ENCODE results near the gene DRD4. TPM values are rescaled to one million over a fixed set of nuclear protein-coding genes. Genes with fewer than 3 reads are reported as not detected.

The DRD4 gene
- total RNA-seq, 1 donor from 2014 or later: 0.63 TPM

- no peak overlapping the region for H3K27ac Mint-ChIP-seq (ENCODE audit: unreplicated experiment)
- peaks cover 16% of the 10 kb centered on the region for H3K4me1 Mint-ChIP-seq
- TF ChIP-seq, protein P1, sequence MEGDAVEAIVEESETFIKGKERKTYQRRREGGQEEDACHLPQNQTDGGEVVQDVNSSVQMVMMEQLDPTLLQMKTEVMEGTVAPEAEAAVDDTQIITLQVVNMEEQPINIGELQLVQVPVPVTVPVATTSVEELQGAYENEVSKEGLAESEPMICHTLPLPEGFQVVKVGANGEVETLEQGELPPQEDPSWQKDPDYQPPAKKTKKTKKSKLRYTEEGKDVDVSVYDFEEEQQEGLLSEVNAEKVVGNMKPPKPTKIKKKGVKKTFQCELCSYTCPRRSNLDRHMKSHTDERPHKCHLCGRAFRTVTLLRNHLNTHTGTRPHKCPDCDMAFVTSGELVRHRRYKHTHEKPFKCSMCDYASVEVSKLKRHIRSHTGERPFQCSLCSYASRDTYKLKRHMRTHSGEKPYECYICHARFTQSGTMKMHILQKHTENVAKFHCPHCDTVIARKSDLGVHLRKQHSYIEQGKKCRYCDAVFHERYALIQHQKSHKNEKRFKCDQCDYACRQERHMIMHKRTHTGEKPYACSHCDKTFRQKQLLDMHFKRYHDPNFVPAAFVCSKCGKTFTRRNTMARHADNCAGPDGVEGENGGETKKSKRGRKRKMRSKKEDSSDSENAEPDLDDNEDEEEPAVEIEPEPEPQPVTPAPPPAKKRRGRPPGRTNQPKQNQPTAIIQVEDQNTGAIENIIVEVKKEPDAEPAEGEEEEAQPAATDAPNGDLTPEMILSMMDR (conservative IDR thresholded peaks at IDR 0.05): no peak
- peaks cover 62% of the 10 kb centered on the region for H3K27me3 Mint-ChIP-seq (ENCODE audit: low read depth)
- H3K9me3 Mint-ChIP-seq: no peaks in the 10 kb centered on the region
- no peak overlapping the region for H3K4me3 Mint-ChIP-seq
- no peak for DNase-seq (ENCODE audit: low read depth, low spot score)
- no peaks in the 10 kb centered on the region for H3K36me3 Mint-ChIP-seq (ENCODE audit: low read depth)
Measured at GRCh38 chr11:639332-639955, 2.4 kb downstream of the DRD4 start.

- Mint-ChIP-seq H3K27ac (ENCODE audit: unreplicated experiment) (no peak overlapping the region), H3K4me3 (no peak overlapping the region), H3K9me3 (no peaks in the 10 kb centered on the region), H3K27me3 (ENCODE audit: low read depth) (peaks cover 55% of the 10 kb centered on the region), H3K36me3 (ENCODE audit: low read depth) (no peaks in the 10 kb centered on the region), H3K4me1 (peaks cover 16% of the 10 kb centered on the region)
- no peak for DNase-seq (ENCODE audit: low read depth, low spot score)
- TF ChIP-seq, protein P1 (conservative IDR thresholded peaks at IDR 0.05): no peak
Measured at GRCh38 chr11:640021-640706, 3.1 kb downstream of the DRD4 start.

DNA sequence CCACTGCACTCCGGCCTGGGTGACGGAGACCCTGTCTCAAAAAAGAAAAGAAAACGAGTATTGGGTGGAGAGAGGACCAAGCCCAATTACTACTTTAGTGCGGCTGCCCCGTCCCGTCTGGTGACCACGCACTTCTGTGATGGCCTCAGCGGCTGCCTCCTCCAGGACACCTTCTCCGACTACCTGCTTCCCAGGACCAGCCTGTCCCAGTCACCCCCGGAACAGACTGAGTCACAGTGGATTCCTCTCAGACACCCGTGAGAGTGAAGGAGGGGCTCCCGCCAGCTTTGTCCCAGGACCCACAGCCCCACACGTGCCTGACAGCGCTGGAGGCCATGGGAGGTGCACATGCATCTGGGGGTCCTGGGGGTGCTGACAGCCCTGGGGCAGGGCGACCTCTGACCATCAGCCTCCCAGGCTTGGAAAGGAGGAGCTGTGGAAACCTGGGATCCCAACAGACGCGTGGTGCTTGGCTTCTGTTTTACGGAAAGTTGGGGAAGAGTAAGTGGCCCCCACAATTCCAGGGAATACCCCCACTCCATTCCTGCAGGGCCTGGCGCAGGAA lies 4.8 kb downstream of the DRD4 start:
- peaks cover 38% of the 10 kb centered on the region for H3K27me3 Mint-ChIP-seq (ENCODE audit: low read depth)
- H3K4me3 Mint-ChIP-seq: peak overlapping the region; percentile 31
- no peak overlapping the region for H3K27ac Mint-ChIP-seq (ENCODE audit: unreplicated experiment)
- TF ChIP-seq, protein P1 (conservative IDR thresholded peaks at IDR 0.05): no peak
- no peak for DNase-seq (ENCODE audit: low read depth, low spot score)
- no peaks in the 10 kb centered on the region for H3K9me3 Mint-ChIP-seq
- peaks cover 12% of the 10 kb centered on the region for H3K4me1 Mint-ChIP-seq
- H3K36me3 Mint-ChIP-seq (ENCODE audit: low read depth): no peaks in the 10 kb centered on the region

- Mint-ChIP-seq H3K27me3 (ENCODE audit: low read depth) (peaks cover 25% of the 10 kb centered on the region), H3K4me1 (peaks cover 7% of the 10 kb centered on the region), H3K9me3 (no peaks in the 10 kb centered on the region), H3K27ac (ENCODE audit: unreplicated experiment) (no peak overlapping the region), H3K36me3 (ENCODE audit: low read depth) (no peaks in the 10 kb centered on the region), H3K4me3 (no peak overlapping the region)
- TF ChIP-seq, protein P1 (conservative IDR thresholded peaks at IDR 0.05): no peak
- no peak for DNase-seq (ENCODE audit: low read depth, low spot score)
Measured at GRCh38 chr11:643366-643765, 6.3 kb downstream of the DRD4 start.

DNA sequence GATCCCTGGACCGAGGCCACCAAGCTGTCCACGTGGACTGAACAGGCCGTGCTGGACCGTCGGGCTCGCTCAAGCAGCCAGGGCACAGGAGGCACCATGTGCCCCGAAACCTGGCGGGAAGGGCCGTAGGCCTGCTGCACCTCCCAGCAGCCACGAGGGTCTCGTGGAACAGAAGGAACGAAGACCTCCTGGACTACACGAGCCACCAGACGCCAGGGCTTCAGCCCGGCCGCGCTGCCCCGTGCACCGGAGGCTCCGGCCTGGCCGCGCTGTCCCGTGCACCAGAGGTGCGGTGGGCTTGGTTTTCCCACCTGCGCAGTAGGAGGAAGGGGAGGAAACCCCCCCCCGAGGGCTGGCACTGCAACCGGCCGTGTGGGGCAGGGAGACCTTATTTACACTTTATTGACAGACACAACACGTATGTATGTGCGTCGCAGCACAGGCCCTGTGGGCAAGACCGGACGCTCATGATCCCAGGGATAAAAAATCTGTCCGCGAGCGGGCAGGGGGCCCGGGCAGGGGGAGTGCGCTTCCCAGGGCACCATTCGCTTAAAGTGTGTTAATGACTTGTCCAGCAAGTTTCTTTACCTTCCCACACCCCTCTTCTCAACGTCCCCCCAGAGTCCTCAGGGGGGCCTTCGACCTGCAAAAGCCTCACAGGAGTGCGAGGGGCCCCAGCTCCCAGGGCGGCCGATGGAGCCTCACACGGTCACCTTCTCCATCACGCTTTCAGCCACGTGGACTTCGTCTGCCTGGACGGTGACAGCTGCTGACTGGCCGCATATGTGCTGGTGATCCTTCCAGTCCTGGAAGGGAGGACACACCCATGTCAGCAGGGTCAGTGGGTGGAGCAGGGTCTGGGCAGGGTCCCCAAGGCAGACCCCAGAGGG lies 7.0 kb downstream of the DRD4 start:
- Mint-ChIP-seq H3K27me3 (ENCODE audit: low read depth) (peaks cover 18% of the 10 kb centered on the region), H3K27ac (ENCODE audit: unreplicated experiment) (no peak overlapping the region), H3K9me3 (no peaks in the 10 kb centered on the region), H3K4me3 (no peak overlapping the region), H3K4me1 (peaks cover under 1% of the 10 kb centered on the region), H3K36me3 (ENCODE audit: low read depth) (peaks cover 3% of the 10 kb centered on the region)
- TF ChIP-seq, protein P1 (conservative IDR thresholded peaks at IDR 0.05): no peak
- DNase-seq (ENCODE audit: low read depth, low spot score): no peak
